ENCODE data around the gene RPL3. TPM values are rescaled to one million over a fixed set of nuclear protein-coding genes. Genes with fewer than 3 reads are reported as not detected.

Gene RPL3
- total and polyA plus RNA-seq, 4 donors = 580 to 1,767 (median 1,184) TPM

GRCh38 chr22:39315389-39315788, 4.0 kb downstream of the RPL3 start:
- TF ChIP-seq HNF4A (conservative IDR thresholded peaks at IDR 0.05) = no peak
- no peak for TF ChIP-seq TAF1 (conservative IDR thresholded peaks at IDR 0.05)
- no peak for TF ChIP-seq EGR1 (IDR thresholded peaks at IDR 0.05; ENCODE audit: low read depth in 2 of 2)
- TF ChIP-seq NR2F2 (IDR thresholded peaks at IDR 0.05) = peak; percentile 10
- peak in 1 of 2 donors; percentile 25 for TF ChIP-seq RXRA (IDR thresholded peaks at IDR 0.05)
- Histone ChIP-seq H3K27me3 (ENCODE audit: control insufficient read depth in 4 of 4, insufficient read depth in 4 of 4, low read length in 3 of 4) (no peaks in the 10 kb centered on the region), H3K27ac (ENCODE audit: low read depth in 1 of 2, low read length in 2 of 2) (peak overlapping the region in 1 of 2 donors; percentile 42), H3K9ac (ENCODE audit: low read depth in 1 of 2, low read length in 2 of 2) (no peak overlapping the region), H3K4me1 (ENCODE audit: control insufficient read depth in 4 of 4, insufficient read depth in 4 of 4, low read length in 3 of 4) (peaks cover 4 to 63% (median 50%) of the 10 kb centered on the region in 4 donors), H3K4me3 (ENCODE audit: low read depth in 1 of 3, low read length in 3 of 3) (no peak overlapping the region), H3K9me3 (ENCODE audit: control insufficient read depth in 4 of 4, low read length in 3 of 4) (no peaks in the 10 kb centered on the region), H3K36me3 (ENCODE audit: control insufficient read depth in 4 of 4, insufficient read depth in 3 of 4, low read depth in 1 of 4, low read length in 3 of 4) (peaks cover 35 to 56% (median 42%) of the 10 kb centered on the region in 4 donors)
- 48% methylated on average over 13 of the region's 13 CpGs for WGBS
- DNase-seq (ENCODE audit: low spot score) = no peak

DNA sequence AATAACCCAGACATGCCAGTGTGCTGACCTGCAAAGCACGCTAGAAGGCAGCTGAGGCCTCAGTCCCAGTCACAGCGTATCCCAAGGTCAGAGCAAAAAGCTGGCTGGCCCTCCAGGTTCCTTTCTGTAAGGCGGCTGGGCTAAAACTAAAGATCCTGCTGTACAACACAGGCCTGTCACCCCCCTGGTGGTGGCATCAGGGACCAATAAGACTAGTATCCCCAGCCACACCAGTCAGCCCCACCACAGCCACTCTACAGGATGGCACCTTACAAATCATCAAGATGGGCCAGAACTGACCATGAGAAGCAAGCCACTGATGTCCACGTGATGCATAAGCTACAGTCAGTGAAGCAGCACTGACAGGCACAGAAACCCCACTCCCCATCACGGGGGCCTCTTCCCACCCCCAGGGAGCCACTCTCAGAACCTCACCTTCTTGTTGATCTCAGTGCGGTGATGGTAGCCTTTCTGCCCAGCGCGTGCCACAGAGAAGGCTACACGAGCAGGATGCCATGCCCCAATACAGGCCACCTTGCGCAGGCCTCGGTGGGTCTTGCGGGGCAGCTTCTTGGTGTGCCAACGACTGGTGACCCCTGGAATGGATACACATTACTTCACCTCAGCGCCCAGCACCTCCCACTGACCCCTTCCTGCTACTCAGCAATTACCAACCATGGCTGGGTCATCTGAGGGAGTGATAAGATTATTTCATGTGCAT, 5.0 kb downstream of the RPL3 start:
- Histone ChIP-seq H3K27me3 (ENCODE audit: control insufficient read depth in 4 of 4, insufficient read depth in 4 of 4, low read length in 3 of 4) (no peaks in the 10 kb centered on the region), H3K36me3 (ENCODE audit: control insufficient read depth in 4 of 4, insufficient read depth in 3 of 4, low read depth in 1 of 4, low read length in 3 of 4) (peaks cover 35 to 56% (median 42%) of the 10 kb centered on the region in 4 donors), H3K4me3 (ENCODE audit: low read depth in 1 of 3, low read length in 3 of 3) (no peak overlapping the region), H3K9me3 (ENCODE audit: control insufficient read depth in 4 of 4, low read length in 3 of 4) (no peaks in the 10 kb centered on the region), H3K9ac (ENCODE audit: low read depth in 1 of 2, low read length in 2 of 2) (peak overlapping the region in 1 of 2 donors; percentile 23), H3K4me1 (ENCODE audit: control insufficient read depth in 4 of 4, insufficient read depth in 4 of 4, low read length in 3 of 4) (peaks cover 4 to 63% (median 50%) of the 10 kb centered on the region in 4 donors), H3K27ac (ENCODE audit: low read depth in 1 of 2, low read length in 2 of 2) (peak overlapping the region in 1 of 2 donors; percentile 24)
- 71% methylated on average over 14 of the region's 14 CpGs for WGBS
- no peak for DNase-seq (ENCODE audit: low spot score)
- TF ChIP-seq REST (IDR thresholded peaks at IDR 0.05) (no peak), FOXA2 (IDR thresholded peaks at IDR 0.05) (no peak), GABPA (IDR thresholded peaks at IDR 0.05 in 1 of 2, conservative IDR thresholded peaks at IDR 0.05 in 1 of 2) (no peak), EGR1 (IDR thresholded peaks at IDR 0.05; ENCODE audit: low read depth in 2 of 2) (no peak), FOXA1 (IDR thresholded peaks at IDR 0.05) (no peak), HNF4G (IDR thresholded peaks at IDR 0.05) (no peak), NR2F2 (IDR thresholded peaks at IDR 0.05) (no peak), YY1 (IDR thresholded peaks at IDR 0.05) (no peak), HNF4A (conservative IDR thresholded peaks at IDR 0.05) (no peak), RXRA (IDR thresholded peaks at IDR 0.05) (no peak), SP1 (IDR thresholded peaks at IDR 0.05) (no peak), TAF1 (conservative IDR thresholded peaks at IDR 0.05) (no peak), MAX (IDR thresholded peaks at IDR 0.05) (no peak), JUND (IDR thresholded peaks at IDR 0.05) (no peak), RAD21 (IDR thresholded peaks at IDR 0.05) (no peak)
- TF ChIP-seq, protein P1, sequence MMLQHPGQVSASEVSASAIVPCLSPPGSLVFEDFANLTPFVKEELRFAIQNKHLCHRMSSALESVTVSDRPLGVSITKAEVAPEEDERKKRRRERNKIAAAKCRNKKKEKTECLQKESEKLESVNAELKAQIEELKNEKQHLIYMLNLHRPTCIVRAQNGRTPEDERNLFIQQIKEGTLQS (IDR thresholded peaks at IDR 0.05) = no peak
- TF ChIP-seq, protein P2, sequence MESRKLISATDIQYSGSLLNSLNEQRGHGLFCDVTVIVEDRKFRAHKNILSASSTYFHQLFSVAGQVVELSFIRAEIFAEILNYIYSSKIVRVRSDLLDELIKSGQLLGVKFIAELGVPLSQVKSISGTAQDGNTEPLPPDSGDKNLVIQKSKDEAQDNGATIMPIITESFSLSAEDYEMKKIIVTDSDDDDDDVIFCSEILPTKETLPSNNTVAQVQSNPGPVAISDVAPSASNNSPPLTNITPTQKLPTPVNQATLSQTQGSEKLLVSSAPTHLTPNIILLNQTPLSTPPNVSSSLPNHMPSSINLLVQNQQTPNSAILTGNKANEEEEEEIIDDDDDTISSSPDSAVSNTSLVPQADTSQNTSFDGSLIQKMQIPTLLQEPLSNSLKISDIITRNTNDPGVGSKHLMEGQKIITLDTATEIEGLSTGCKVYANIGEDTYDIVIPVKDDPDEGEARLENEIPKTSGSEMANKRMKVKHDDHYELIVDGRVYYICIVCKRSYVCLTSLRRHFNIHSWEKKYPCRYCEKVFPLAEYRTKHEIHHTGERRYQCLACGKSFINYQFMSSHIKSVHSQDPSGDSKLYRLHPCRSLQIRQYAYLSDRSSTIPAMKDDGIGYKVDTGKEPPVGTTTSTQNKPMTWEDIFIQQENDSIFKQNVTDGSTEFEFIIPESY (IDR thresholded peaks at IDR 0.05) = no peak
- TF ChIP-seq, protein P3, sequence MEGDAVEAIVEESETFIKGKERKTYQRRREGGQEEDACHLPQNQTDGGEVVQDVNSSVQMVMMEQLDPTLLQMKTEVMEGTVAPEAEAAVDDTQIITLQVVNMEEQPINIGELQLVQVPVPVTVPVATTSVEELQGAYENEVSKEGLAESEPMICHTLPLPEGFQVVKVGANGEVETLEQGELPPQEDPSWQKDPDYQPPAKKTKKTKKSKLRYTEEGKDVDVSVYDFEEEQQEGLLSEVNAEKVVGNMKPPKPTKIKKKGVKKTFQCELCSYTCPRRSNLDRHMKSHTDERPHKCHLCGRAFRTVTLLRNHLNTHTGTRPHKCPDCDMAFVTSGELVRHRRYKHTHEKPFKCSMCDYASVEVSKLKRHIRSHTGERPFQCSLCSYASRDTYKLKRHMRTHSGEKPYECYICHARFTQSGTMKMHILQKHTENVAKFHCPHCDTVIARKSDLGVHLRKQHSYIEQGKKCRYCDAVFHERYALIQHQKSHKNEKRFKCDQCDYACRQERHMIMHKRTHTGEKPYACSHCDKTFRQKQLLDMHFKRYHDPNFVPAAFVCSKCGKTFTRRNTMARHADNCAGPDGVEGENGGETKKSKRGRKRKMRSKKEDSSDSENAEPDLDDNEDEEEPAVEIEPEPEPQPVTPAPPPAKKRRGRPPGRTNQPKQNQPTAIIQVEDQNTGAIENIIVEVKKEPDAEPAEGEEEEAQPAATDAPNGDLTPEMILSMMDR (IDR thresholded peaks at IDR 0.05; ENCODE audit: low read depth, low read length, missing input control) = no peak
